Activated naive CD4-positive, alpha-beta T cell treated with anti-CD3 and anti-CD28 coated beads, Interleukin-2, amount 10 ng/mL, durations not matched to agents 5 hours and 36 hours (primary cell): Measurements from ENCODE around the gene KNSTRN. TPM values are rescaled to one million over a fixed set of nuclear protein-coding genes. Genes with fewer than 3 reads are reported as not detected.

Experiments
- total RNA-seq, 2 experiments: library from RNA; stranded (reverse); gene quantifications; one replicate each; pipeline ENCODE4 v1.2.3, GENCODE V29; 2021

KNSTRN gene, protein sequence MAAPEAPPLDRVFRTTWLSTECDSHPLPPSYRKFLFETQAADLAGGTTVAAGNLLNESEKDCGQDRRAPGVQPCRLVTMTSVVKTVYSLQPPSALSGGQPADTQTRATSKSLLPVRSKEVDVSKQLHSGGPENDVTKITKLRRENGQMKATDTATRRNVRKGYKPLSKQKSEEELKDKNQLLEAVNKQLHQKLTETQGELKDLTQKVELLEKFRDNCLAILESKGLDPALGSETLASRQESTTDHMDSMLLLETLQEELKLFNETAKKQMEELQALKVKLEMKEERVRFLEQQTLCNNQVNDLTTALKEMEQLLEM
- 10 to 100 TPM; 35.5 to 35.7 TPM for total RNA-seq

GRCh38 chr15:40382580-40383456 lies at the start of gene KNSTRN:
KNSTRN (plus strand) TSS chr15:40382721; CDS start chr15:40382836, 115 bp downstream.

GRCh38 chr15:40340740-40341400 lies 41.7 kb upstream of the KNSTRN start, which contains the start of gene CCDC9B:
CCDC9B (minus strand) TSS chr15:40340939; CDS start chr15:40340819, 120 bp downstream.

DNA sequence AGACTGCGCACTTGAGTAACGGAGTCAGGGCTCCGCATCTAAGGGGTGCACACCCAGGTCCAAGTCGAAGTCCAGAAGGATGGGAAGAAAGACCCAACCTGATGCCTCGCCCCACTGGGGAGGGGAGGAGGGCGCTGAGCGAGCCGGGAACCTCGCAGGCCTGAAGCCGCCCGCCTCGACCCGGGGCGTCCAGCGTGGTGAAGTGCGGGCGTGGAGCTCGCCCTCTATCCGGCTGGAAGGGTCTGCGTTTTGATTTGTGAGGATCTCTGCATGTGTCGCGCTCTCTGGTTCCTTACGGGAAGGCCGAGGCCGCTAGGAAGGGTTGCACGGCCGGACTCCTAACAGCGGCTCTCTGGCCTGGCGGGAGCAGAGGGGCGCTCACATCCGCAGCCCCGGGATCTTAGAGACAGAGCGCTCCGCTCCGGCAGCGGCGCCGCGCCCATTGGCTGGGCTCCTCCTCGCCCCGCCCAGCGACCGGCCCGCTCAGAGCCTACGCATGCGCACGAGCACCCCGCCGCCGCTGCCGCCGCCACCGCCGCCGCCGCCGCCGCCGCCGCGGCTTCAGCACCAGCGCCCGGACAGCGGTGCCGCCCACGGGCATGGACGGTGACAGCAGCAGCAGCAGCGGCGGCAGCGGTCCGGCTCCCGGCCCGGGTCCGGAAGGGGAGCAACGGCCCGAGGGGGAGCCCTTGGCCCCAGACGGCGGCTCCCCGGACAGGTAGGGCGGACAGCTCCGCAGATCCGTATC lies 24.6 kb upstream of the KNSTRN start, which contains the start of gene DISP2:
DISP2 (plus strand) TSS at position 497 of the 748 bp plus-strand sequence; CDS start at position 600, 103 bp downstream.

DNA sequence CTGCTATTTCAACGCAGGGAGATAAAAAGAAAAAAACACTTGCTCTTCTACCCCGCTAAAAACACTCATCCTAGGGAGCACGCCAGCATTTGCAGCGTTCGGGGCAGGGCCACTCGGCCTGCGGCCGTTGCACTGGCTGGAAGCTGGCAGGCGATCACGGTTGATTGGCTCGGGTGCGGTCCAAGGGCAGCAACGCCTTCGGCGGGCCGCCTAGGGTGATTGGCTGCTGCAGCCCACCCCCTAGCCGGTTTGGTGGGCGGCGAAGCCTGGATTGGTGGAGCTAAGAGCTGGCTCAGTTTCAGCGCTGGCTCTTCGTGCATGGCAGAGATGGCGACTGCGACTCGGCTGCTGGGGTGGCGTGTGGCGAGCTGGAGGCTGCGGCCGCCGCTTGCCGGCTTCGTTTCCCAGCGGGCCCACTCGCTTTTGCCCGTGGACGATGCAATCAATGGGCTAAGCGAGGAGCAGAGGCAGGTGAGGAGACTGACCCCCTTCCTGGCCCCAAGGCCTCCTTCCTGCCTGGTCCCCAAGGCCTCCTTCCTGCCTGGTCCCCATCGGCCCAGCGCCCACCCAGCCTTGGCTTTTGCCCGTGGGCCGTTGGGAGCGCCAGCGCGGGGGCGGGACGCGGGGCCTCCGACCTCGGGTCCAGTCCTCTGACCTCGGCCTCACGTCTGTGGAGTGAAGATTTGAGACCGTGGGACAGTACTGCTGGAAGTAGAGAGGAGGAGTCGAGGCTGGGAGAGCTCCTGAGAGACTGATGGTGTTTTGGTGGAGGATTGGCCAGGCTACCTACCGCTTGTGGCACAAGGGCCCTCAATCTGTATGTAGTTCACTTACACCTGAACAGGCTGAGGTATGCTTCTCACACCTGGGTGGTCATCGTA lies 23.2 kb downstream of the KNSTRN start, which contains the start of gene IVD:
IVD (plus strand) TSS at position 295 of the 881 bp plus-strand sequence; CDS start at position 328, 33 bp downstream.

GRCh38 chr15:40440743-40441564 lies 58.4 kb downstream of the KNSTRN start, which contains the start of gene BAHD1:
BAHD1 (plus strand) TSS chr15:40440953; CDS start chr15:40458465, 17,512 bp downstream.

Other genes with a start within 250 kb of the KNSTRN start
- gene BUB1B, start 221.7 kb upstream of the KNSTRN start, total RNA-seq: 10 to 100 TPM; 70.0 to 71.8 TPM
- gene PAK6, start 143.7 kb upstream of the KNSTRN start, total RNA-seq: under 1 TPM; 0.48 to 0.91 TPM
- gene ANKRD63, start 99.7 kb upstream of the KNSTRN start, total RNA-seq: under 1 TPM; 0.23 to 0.26 TPM
- gene PLCB2, start 74.8 kb upstream of the KNSTRN start, total RNA-seq: 100 to 1,000 TPM; 178 to 182 TPM
- 1 to 10 TPM; 8.4 to 9.7 TPM for gene INAFM2, start 59.0 kb upstream of the KNSTRN start, total RNA-seq
- gene CCDC9B, start 41.8 kb upstream of the KNSTRN start, total RNA-seq: under 1 TPM; 0.43 to 0.76 TPM
- not detected for gene PHGR1, start 31.7 kb upstream of the KNSTRN start, total RNA-seq
- gene DISP2, start 24.5 kb upstream of the KNSTRN start, total RNA-seq: under 1 TPM; 0.05 to 0.08 TPM
- 10 to 100 TPM; 43.6 to 45.3 TPM for gene IVD, start 23.1 kb downstream of the KNSTRN start, total RNA-seq
- gene BAHD1, start 58.2 kb downstream of the KNSTRN start, total RNA-seq: 10 to 100 TPM; 29.7 to 30.0 TPM
- 10 to 100 TPM; 13.7 to 14.1 TPM for gene CHST14, start 88.3 kb downstream of the KNSTRN start, total RNA-seq
- gene CCDC32, start 182.3 kb downstream of the KNSTRN start, total RNA-seq: 10 to 100 TPM; 24.8 to 30.9 TPM
- gene RPUSD2, start 186.6 kb downstream of the KNSTRN start, total RNA-seq: 10 to 100 TPM; 10.3 to 13.2 TPM
- 10 to 100 TPM; 40.6 to 44.1 TPM for gene KNL1, start 211.5 kb downstream of the KNSTRN start, total RNA-seq